ENCODE data around the gene CHGA.

DNA sequence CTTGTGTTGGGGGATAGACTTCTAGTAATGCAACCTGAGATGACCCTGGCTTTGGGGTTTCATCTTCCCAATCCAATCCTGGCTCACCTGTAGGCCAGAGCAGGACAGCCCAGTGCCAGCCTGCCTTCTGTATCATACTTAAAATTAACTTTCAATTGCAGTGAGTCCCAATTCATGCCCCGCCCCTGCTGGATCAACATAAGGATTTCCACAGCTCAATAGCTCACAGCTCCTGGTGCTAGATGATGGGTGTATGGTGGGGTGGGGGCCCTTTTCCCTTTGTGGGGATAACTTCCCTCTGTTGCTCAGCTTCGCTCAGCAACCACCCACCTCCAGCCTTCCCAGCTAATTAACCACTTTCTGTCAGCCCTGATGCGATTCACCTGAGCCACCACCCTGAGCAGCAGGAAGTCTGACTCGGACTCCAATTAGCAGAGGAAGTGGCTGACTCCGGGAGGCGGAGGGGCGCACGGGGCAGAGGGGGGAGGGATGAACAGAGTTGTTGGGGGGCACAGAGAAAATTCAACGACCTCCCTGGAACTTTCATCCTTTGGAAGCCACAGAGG, 24.3 kb upstream of the CHGA start:
- TF ChIP-seq, protein P1, sequence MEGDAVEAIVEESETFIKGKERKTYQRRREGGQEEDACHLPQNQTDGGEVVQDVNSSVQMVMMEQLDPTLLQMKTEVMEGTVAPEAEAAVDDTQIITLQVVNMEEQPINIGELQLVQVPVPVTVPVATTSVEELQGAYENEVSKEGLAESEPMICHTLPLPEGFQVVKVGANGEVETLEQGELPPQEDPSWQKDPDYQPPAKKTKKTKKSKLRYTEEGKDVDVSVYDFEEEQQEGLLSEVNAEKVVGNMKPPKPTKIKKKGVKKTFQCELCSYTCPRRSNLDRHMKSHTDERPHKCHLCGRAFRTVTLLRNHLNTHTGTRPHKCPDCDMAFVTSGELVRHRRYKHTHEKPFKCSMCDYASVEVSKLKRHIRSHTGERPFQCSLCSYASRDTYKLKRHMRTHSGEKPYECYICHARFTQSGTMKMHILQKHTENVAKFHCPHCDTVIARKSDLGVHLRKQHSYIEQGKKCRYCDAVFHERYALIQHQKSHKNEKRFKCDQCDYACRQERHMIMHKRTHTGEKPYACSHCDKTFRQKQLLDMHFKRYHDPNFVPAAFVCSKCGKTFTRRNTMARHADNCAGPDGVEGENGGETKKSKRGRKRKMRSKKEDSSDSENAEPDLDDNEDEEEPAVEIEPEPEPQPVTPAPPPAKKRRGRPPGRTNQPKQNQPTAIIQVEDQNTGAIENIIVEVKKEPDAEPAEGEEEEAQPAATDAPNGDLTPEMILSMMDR (IDR thresholded peaks at IDR 0.05; ENCODE audit: poor library complexity), result no peak
- no peak for TF ChIP-seq EZH2 (IDR thresholded peaks at IDR 0.05; ENCODE audit: borderline replicate concordance)

Data from hepatocyte (in vitro differentiated cells).